Lung (tissue), 12 donors: Measurements from ENCODE around the gene HIVEP1. TPM values are rescaled to one million over a fixed set of nuclear protein-coding genes. Genes with fewer than 3 reads are reported as not detected.
A peak's percentile ranks its signal among the peaks of the same experiment; 100 is the strongest.

Experiments used
- ATAC-seq: fragments of 200-7000 bp; cut with Tn5 transposase; one replicate; pipeline ENCODE4 v1.9.1; 2020; ENCODE audit warnings: moderate number of reproducible peaks; ENCODE audit not compliant: insufficient read depth, low FRiP score
- DNase-seq, 3 donors: peaks; one replicate each; pipeline ENCODE4 v3.0.0-alpha.2; 2013 to 2017
- H3K27ac ChIP-seq, 2 donors: one replicate each; pipeline ENCODE4 v1.5.1; 2013; ENCODE audit warnings: mild to moderate bottlenecking in 2 of 2, moderate library complexity in 2 of 2, control low read depth in 1 of 2, inconsistent platforms in 1 of 2, low read depth in 1 of 2, low read length in 1 of 2
- H3K27me3 ChIP-seq, 3 donors: one replicate each; pipeline ENCODE4 v1.5.1; 2013; ENCODE audit warnings: low read length in 2 of 3; ENCODE audit not compliant: control insufficient read depth in 3 of 3, insufficient read depth in 3 of 3
- H3K36me3 ChIP-seq, 4 donors: one replicate each; pipeline ENCODE4 v1.5.1; 2013; ENCODE audit warnings: low read length in 4 of 4, mild to moderate bottlenecking in 1 of 4, moderate library complexity in 1 of 4; ENCODE audit not compliant: control insufficient read depth in 4 of 4, insufficient read depth in 4 of 4
- H3K4me1 ChIP-seq, 5 donors: one replicate each; pipeline ENCODE4 v1.5.1; 2013; ENCODE audit warnings: low read length in 5 of 5, mild to moderate bottlenecking in 2 of 5, moderate library complexity in 1 of 5; ENCODE audit not compliant: control insufficient read depth in 5 of 5, insufficient read depth in 5 of 5
- H3K4me3 ChIP-seq: one replicate; pipeline ENCODE4 v1.5.1; 2013; ENCODE audit warnings: mild to moderate bottlenecking, control low read depth, moderate library complexity
- H3K9ac ChIP-seq, 2 donors: one replicate each; pipeline ENCODE4 v1.5.1; 2013; ENCODE audit warnings: low read length in 2 of 2, control low read depth in 1 of 2; ENCODE audit not compliant: insufficient read depth in 1 of 2
- H3K9me3 ChIP-seq, 4 donors: one replicate each; pipeline ENCODE4 v1.5.1; 2013; ENCODE audit warnings: low read length in 3 of 4, mild to moderate bottlenecking in 1 of 4, moderate library complexity in 1 of 4; ENCODE audit not compliant: control insufficient read depth in 4 of 4, insufficient read depth in 3 of 4
- CTCF ChIP-seq: IDR thresholded peaks from 2 replicates; pipeline ENCODE4 v1.5.1; 2012; ENCODE audit warnings: mild to moderate bottlenecking; ENCODE audit errors: control extremely low read depth, extremely low read depth
- WGBS, 2 donors: extraction: QIAGEN DNeasy Blood & Tissue Kit; methylation state at CpG; one replicate each; pipeline ENCODE4 v1.1.7; 2013; 5-methylcytosine and 5-hydroxymethylcytosine counted together
- polyA plus RNA-seq, 2 donors: library from polyadenylated mRNA; stranded (reverse); fragments of 200-250 nt; gene quantifications; one replicate each; pipeline ENCODE4 v1.2.1, GENCODE V29; 2013
- total RNA-seq, 2 donors: library from RNA; depleted of rRNA in 1 of 2; stranded (reverse); fragments of >200 nt in 1 of 2; gene quantifications; one replicate each; pipeline ENCODE4 v1.2.1, GENCODE V29; 2014 to 2021
- donor health status: control.
- donor health status: control.
- donor health status: Bipolar disorder and iron deficiency.
- donor health status: healthy.
- donor health status: DM: yes; HTN: yes; CAD: no.

The HIVEP1 gene
- total and polyA plus RNA-seq, 4 donors = 3.1 to 49.6 (median 20.5) TPM

GRCh38 chr6:12012558-12013306, 620 bp downstream of the HIVEP1 start:
- peak overlapping the region; percentile 92 for H3K4me3 ChIP-seq
- DNase-seq (peak; percentile 94 to 96 (median 95)), ATAC-seq (no peak)
- peak overlapping the region; percentile 40 to 57 for H3K9ac ChIP-seq
- WGBS, 2 donors = 1% methylated on average over 35 to 59 of the region's 60 CpGs
- peaks cover 0 to 29% (median 4%) of the 10 kb centered on the region in 5 donors for H3K4me1 ChIP-seq
- peaks cover 3 to 10% (median 6%) of the 10 kb centered on the region in 4 donors for H3K36me3 ChIP-seq
- H3K9me3 ChIP-seq = peaks cover 0 to 2% (median 0%) of the 10 kb centered on the region in 4 donors
- TF ChIP-seq CTCF = no peak
- H3K27me3 ChIP-seq = no peaks in the 10 kb centered on the region
- H3K27ac ChIP-seq = peak overlapping the region; percentile 79 to 98

- ATAC-seq = no peak
- H3K36me3 ChIP-seq = peaks cover 3 to 10% (median 7%) of the 10 kb centered on the region in 4 donors
- H3K4me1 ChIP-seq = peaks cover 0 to 23% (median 0%) of the 10 kb centered on the region in 5 donors
- peak overlapping the region; percentile 92 for H3K4me3 ChIP-seq
- 4 to 5% methylated on average over 13 of the region's 13 CpGs for WGBS, 2 donors
- no peaks in the 10 kb centered on the region for H3K27me3 ChIP-seq
- DNase-seq = no peak
- peak overlapping the region; percentile 40 to 57 for H3K9ac ChIP-seq
- no peak for TF ChIP-seq CTCF
- peak overlapping the region in 1 of 2 donors; percentile 98 for H3K27ac ChIP-seq
- H3K9me3 ChIP-seq = peaks cover 0 to 2% (median 0%) of the 10 kb centered on the region in 4 donors
These were observed 1.2 kb downstream of the HIVEP1 start for GRCh38 chr6:12013307-12013719.

GRCh38 chr6:12014027-12014872, 2.1 kb downstream of the HIVEP1 start:
- H3K36me3 ChIP-seq = peaks cover 3 to 13% (median 7%) of the 10 kb centered on the region in 4 donors
- peak overlapping the region in 1 of 2 donors; percentile 40 for H3K9ac ChIP-seq
- H3K27me3 ChIP-seq = no peaks in the 10 kb centered on the region
- WGBS, 2 donors = 62 to 84% methylated on average over 8 of the region's 8 CpGs
- ATAC-seq = no peak
- peaks cover 0 to 2% (median 0%) of the 10 kb centered on the region in 4 donors for H3K9me3 ChIP-seq
- H3K27ac ChIP-seq = no peak overlapping the region
- H3K4me1 ChIP-seq = peaks cover 0 to 22% (median 0%) of the 10 kb centered on the region in 5 donors
- DNase-seq = peak in 1 of 3 donors; percentile 43
- TF ChIP-seq CTCF = no peak
- H3K4me3 ChIP-seq = no peak overlapping the region
